ENCODE results near the gene FBXW12.

GRCh38 chr3:48407542-48408099 lies 35.6 kb downstream of the FBXW12 start:
- TF ChIP-seq REST (IDR thresholded peaks at IDR 0.05; ENCODE audit: insufficient read depth in 1 of 2, low read depth in 2 of 2, low read length in 2 of 2): no peak
- no peak for TF ChIP-seq TAF1 (IDR thresholded peaks at IDR 0.05; ENCODE audit: borderline replicate concordance, insufficient read depth, low read length)
- no peak for TF ChIP-seq SIN3A (IDR thresholded peaks at IDR 0.05; ENCODE audit: borderline replicate concordance, insufficient read depth, low read length)
- no peak for TF ChIP-seq POLR2AphosphoS5 (IDR thresholded peaks at IDR 0.05; ENCODE audit: low read depth, low read length)
- no peak for TF ChIP-seq FOXP2 (optimal IDR thresholded peaks at IDR 0.05; ENCODE audit: borderline replicate concordance, extremely low read depth, extremely low read length, insufficient read depth)
